Renal pelvis (tissue), 4 donors: ENCODE results near the gene LRRC10B. TPM values are rescaled to one million over a fixed set of nuclear protein-coding genes. Genes with fewer than 3 reads are reported as not detected.

Source experiments
- DNase-seq: peaks from one replicate; pipeline ENCODE4 v3.0.0-alpha.2; 2013
- polyA plus RNA-seq, 3 donors: library from polyadenylated mRNA; unstranded; fragments of 120-200 nt; gene quantifications; one replicate each; pipeline ENCODE4 v1.2.1, GENCODE V29; 2013; ENCODE audit not compliant: insufficient read length in 3 of 3

LRRC10B gene
- polyA plus RNA-seq, 3 donors = 1.2 to 2.3 (median 1.4) TPM

DNA sequence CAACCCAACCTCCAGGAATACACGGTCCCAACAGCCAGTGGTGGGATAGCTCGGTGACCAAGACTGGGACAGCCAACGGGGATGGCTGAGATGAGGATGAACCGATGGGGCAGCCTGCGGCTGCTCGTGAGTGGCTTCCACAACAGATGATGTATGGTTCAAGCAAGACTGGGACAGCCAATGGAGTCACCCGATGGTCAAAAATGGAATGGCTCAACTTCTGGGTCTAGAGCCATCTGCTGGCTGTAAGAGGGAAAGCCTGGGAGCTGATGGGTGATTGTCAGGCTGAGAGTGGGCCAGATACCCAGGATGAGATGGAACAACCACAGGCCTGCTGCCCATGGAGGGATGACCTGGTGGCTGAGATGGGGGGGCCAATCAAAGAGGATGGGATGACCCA lies 36.8 kb downstream of the LRRC10B start:
- DNase-seq = no peak

DNA sequence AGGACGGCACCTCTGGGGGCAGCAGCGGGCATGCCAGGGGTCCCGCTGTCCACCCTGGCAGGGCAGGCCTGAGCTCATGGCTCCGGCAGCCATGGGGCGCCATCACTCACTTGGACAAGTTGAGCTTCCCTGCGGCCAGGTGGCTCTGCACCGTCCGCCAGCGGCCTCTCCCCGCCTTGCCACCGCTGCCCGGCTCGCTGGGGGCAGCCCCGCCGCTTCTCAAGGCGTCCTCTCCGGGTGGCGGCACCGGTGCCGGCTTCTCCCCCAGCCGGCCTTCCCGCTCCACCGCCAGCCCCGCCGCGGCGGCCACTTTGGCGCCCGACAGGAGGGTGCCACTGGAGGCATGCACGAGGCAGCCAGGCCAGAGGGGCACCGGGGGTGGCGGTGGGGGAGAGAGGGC lies 37.4 kb downstream of the LRRC10B start:
- DNase-seq = no peak

- DNase-seq = no peak
Measured at GRCh38 chr11:61546663-61547062, 38.1 kb downstream of the LRRC10B start.

DNA sequence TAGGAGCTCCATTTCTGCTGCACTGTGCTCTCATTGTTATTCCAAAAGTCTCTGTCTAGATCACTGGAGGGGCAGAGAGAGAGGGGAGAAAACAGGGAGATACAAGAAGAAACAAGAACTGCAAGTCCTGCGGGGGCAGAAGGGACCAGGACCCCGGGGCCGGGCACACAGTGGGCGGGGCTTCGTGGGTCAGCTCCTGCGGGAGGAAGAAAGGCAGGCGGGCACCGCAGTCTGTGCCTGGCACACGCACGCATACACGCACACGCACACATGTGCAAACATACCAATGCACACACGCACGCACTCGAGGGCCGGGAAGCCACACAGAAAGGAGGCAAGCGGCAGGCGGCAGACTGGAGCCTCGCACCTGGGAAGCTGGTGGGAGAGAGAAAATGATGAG lies 38.7 kb downstream of the LRRC10B start:
- DNase-seq = no peak

- DNase-seq = no peak
Measured at GRCh38 chr11:61549177-61549576, 40.6 kb downstream of the LRRC10B start.

DNA sequence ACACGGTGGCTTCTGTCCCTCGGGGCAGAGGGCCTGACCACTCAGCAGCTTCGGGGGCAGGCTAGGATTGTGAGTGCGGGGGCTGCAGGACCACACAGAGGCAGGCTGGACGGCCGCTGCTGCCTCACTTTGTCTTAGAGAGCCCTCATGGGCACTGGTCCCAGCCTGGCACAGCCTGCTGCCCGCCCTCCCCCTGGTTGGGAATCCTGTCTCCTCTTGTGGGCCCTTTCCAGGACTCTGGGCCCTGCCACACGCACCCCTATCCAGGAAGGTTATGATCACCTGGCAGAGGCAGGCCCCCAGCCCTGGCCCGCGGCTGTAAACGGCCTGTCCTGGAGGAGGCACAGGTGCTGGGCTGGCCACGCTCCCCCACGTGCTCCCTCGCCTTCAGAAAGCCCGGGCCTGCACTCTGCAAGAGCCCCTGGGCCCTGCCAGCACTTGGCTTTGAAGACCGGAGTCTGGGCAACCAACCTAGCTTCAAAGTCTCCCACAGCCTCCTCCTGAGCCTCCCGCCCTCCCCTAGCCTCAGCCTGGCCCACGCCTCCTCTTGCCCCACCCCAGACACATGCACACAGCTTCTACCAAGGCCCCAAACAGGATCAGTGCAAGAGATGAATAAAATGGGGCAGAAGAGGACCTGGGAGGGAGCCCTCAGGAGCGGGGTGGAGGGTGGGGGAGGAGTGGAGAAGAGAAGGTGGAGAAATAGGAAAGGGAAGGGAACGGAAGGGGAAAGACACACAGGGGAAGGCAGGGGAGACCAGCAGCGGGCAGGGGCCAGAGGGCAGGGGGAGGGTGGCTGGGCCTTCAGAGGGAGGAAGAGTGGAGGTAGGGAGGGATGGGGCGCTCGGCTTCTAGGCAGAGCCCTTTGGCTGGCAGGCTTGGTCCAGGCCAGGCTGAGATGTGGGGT lies 41.4 kb downstream of the LRRC10B start:
- no peak for DNase-seq

DNA sequence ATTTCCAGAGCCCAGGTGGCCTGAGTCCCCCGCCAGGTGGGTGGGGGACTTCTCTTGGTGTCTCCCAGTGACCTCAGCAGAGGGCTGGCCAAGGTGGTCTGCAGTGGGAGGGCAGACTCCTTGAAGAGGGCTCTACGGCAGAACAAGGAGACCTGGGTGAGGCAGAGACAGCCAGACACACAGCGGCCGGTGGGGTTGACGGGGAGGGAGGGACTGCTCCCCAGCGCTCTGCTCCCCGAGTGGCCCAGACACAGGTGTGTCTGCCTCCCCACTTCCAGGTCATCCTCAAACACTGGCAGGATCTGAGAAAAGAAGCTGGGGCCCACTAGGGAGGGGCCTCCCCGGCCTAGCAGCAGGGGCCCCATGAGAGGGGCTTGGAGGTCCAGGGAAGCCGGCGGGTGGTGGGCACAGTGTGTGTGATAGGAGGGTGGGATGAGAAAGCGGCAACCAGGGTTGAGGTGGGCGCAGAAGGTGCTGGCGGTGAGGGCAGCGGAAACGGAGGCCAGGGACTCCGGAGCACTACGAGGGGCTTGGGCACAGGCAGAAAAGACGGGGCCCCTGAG lies 42.2 kb downstream of the LRRC10B start:
- no peak for DNase-seq

DNA sequence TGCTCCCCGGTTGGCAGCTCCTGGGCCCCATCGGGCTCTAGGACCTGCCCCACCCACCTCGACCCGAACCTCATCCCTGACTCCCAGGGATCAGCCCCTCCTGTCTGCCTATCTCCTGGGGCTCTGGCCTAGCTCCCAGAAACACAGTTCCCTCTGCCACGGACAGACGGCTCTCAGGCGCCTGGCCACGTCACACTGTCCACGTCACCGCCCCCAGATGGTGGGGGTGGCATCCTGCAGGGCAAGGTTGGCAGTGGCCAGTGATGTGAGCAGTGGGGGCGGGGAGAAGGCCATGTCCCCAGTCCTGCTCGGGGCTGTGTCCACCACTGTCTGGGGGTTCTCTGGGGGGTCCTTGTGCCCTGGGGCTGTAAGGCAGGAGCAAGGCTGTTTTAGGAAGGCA lies 43.1 kb downstream of the LRRC10B start:
- no peak for DNase-seq

- no peak for DNase-seq
Measured at GRCh38 chr11:61552108-61552635, 43.6 kb downstream of the LRRC10B start.

DNA sequence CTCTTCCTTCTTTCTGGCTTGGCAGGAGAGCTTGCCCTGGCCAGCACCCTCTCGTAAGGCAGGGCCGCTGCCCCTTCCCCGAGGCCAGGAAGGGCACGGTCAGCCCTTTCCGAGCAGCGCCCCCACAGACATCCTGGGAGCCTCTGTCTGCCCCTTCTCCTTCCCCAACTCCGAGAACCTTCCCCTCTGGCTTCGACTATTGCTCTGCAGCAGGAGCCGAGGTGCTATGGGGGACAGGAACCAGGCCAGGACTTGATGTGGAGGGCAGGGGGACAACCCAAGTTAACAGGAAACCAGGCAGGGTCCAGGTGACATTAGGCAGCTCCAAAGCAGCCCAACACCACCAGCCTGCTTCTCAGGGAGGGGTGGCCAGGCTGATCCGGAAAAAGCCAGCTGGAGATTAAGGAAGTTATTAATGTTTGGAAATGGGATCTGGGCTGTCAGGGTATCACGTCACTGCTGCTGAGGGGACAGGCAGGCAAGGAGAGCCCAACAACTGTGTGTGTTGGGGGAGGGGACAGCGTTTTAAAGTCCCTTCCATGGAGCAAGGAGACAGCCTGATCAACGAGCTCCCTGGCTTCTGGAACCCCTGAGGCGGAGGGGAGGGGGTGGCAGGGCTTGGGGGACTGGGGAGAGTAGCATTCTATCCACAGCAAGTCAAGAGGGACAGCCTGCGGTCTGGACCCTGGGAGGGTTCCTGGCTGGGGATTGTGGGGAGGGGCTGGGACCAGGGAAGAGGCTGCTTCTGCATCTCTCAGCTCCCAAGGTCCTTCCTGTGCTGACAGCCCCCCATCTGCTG lies 45.0 kb downstream of the LRRC10B start:
- no peak for DNase-seq

DNA sequence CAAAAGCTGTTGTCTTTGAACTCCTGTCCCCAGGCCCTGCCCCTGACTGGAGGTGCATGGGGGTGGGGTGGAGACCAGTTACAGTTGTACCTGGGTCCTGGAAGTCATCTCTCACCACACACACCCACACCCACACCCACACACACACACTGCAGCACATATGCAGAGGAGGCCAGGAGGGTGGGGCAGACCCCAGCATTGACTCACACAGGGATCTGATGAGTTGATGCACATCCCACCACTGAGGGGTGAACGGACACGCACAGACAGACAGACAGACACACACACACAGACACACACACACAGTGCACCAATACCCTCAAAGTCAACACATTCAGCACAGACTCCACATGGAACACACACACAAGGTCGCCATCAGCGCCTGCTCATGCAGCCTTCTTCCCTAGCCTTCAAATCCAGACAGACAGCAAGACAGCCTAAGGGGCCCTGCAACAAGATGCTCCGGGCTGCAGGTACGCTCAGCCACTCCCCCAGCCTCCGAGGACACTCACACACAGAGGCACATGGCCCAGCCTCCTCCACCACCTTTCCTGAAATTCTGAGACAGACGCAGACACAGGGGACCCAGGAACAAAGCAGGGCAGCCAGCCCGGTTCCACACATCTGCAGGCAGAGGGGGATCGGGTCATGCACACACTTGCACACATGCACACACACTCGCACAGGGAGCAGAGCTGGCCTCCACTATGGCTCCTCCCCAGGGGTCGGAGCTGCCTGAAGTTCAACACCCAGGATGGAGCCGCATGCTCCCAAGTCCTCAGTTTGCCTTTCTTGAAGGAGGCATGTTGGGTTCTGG lies 45.8 kb downstream of the LRRC10B start:
- DNase-seq = no peak

GRCh38 chr11:61555051-61555969 lies 46.8 kb downstream of the LRRC10B start:
- DNase-seq = no peak

- no peak for DNase-seq
Measured at GRCh38 chr11:61555978-61556377, 47.4 kb downstream of the LRRC10B start.

GRCh38 chr11:61556621-61557020 lies 48.1 kb downstream of the LRRC10B start:
- DNase-seq = no peak

Other genes starting within 250 kb of the LRRC10B start
- gene VWCE, start 213.4 kb upstream of the LRRC10B start, polyA plus RNA-seq = 1 to 10 TPM; 2.7 to 5.6 (median 3.5) TPM
- 100 to 1,000 TPM; 222 to 233 (median 226) TPM for gene DDB1, start 175.6 kb upstream of the LRRC10B start, polyA plus RNA-seq
- 10 to 100 TPM; 63.4 to 78.1 (median 65.2) TPM for gene TKFC, start 175.5 kb upstream of the LRRC10B start, polyA plus RNA-seq
- 10 to 100 TPM; 27.0 to 33.2 (median 32.3) TPM for gene CYB561A3, start 146.9 kb upstream of the LRRC10B start, polyA plus RNA-seq
- gene TMEM138, start 146.4 kb upstream of the LRRC10B start, polyA plus RNA-seq = 10 to 100 TPM; 40.6 to 53.6 (median 51.8) TPM
- 10 to 100 TPM; 31.8 to 37.7 (median 34.7) TPM for gene TMEM216, start 116.2 kb upstream of the LRRC10B start, polyA plus RNA-seq
- gene CPSF7, start 78.8 kb upstream of the LRRC10B start, polyA plus RNA-seq = 100 to 1,000 TPM in 2 of 3 donors, 10 to 100 TPM in 1; 94.1 to 132 (median 131) TPM
- gene SDHAF2, start 78.6 kb upstream of the LRRC10B start, polyA plus RNA-seq = 10 to 100 TPM; 41.9 to 45.9 (median 42.1) TPM
- 1 to 10 TPM; 5.0 to 6.5 (median 5.0) TPM for gene SYT7, start 72.3 kb downstream of the LRRC10B start, polyA plus RNA-seq
- 1 to 10 TPM; 4.5 to 5.6 (median 4.8) TPM for gene DAGLA, start 171.6 kb downstream of the LRRC10B start, polyA plus RNA-seq
- gene MYRF, start 243.9 kb downstream of the LRRC10B start, polyA plus RNA-seq = 10 to 100 TPM; 23.7 to 30.0 (median 28.2) TPM